DND-41 (cell line): ENCODE data around the gene GGT5.

ENCODE experiments used
- EZH2 ChIP-seq: IDR thresholded peaks from 3 replicates; pipeline ENCODE4 v1.6.1; 2012; ENCODE audit warnings: borderline replicate concordance, low read depth, mild to moderate bottlenecking, moderate library complexity, low read length, inconsistent platforms; ENCODE audit not compliant: severe bottlenecking
- TF ChIP-seq, protein P1 (sequence below): IDR thresholded peaks from 2 replicates; pipeline ENCODE4 v1.5.1; 2012; ENCODE audit warnings: borderline replicate concordance, low read length, moderate library complexity, mild to moderate bottlenecking; ENCODE audit not compliant: poor library complexity, severe bottlenecking; ENCODE audit errors: extremely low read depth

DNA sequence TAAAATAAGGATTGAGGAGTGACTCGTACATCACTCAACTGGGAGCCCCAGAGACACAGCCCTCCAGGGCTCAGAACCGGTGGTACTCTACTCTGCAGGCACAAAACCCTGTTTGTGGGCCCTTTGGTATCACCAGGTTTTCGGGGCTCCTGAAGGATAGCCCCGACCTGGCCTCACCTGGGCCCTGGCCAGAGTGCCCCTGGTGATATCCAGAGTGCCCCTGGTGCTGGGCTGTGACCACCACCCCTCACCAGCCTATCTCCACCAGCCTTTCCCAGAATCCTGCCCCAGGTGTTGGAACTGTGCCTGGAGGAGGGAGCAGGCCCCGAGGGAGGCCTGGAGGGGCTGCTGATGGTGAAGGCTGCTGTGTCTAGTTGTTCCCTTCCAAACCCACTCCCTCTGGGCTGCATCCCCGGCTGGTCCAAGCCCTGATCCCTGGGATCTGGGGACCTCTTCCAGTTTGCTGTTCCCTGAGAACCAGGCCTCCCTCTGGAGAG lies 2.2 kb upstream of the GGT5 start:
- TF ChIP-seq, protein P1, sequence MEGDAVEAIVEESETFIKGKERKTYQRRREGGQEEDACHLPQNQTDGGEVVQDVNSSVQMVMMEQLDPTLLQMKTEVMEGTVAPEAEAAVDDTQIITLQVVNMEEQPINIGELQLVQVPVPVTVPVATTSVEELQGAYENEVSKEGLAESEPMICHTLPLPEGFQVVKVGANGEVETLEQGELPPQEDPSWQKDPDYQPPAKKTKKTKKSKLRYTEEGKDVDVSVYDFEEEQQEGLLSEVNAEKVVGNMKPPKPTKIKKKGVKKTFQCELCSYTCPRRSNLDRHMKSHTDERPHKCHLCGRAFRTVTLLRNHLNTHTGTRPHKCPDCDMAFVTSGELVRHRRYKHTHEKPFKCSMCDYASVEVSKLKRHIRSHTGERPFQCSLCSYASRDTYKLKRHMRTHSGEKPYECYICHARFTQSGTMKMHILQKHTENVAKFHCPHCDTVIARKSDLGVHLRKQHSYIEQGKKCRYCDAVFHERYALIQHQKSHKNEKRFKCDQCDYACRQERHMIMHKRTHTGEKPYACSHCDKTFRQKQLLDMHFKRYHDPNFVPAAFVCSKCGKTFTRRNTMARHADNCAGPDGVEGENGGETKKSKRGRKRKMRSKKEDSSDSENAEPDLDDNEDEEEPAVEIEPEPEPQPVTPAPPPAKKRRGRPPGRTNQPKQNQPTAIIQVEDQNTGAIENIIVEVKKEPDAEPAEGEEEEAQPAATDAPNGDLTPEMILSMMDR = no peak
- no peak for TF ChIP-seq EZH2
